Glutamatergic neuron (in vitro differentiated cells): ENCODE results near the gene TMIGD1. TPM values are rescaled to one million over a fixed set of nuclear protein-coding genes. Genes with fewer than 3 reads are reported as not detected.

ENCODE experiments used
- DNase-seq: peaks from one replicate; pipeline ENCODE4 v3.0.0; 2022
- H3K27ac Mint-ChIP-seq: one replicate; pipeline ENCODE4 v1.8.0; 2020; ENCODE audit warnings: mild to moderate bottlenecking, mixed read lengths, inconsistent platforms; ENCODE audit not compliant: unreplicated experiment
- H3K27me3 Mint-ChIP-seq: one replicate; pipeline ENCODE4 v1.8.0; 2020; ENCODE audit warnings: mild to moderate bottlenecking, moderate library complexity, mixed read lengths, inconsistent platforms; ENCODE audit not compliant: unreplicated experiment
- H3K36me3 Mint-ChIP-seq: one replicate; pipeline ENCODE4 v1.8.0; 2020; ENCODE audit warnings: mild to moderate bottlenecking, mixed read lengths, inconsistent platforms; ENCODE audit not compliant: unreplicated experiment
- H3K4me1 Mint-ChIP-seq: one replicate; pipeline ENCODE4 v1.8.0; 2020; ENCODE audit warnings: mild to moderate bottlenecking, low read depth, mixed read lengths, inconsistent platforms; ENCODE audit not compliant: unreplicated experiment
- H3K4me3 Mint-ChIP-seq: one replicate; pipeline ENCODE4 v1.8.0; 2020; ENCODE audit warnings: mild to moderate bottlenecking, mixed read lengths, inconsistent platforms; ENCODE audit not compliant: unreplicated experiment
- H3K9me3 Mint-ChIP-seq: one replicate; pipeline ENCODE4 v1.8.0; 2020; ENCODE audit warnings: mild to moderate bottlenecking, moderate library complexity, mixed read lengths, inconsistent platforms; ENCODE audit not compliant: unreplicated experiment
- total RNA-seq: library from RNA; stranded (reverse); fragmentation: NEBNext Ultra II Directional; extraction: Animal tissue kit (Norgen Biotek cat#: 25700); gene quantifications from one replicate; pipeline ENCODE4 v1.2.1, GENCODE V29; 2021; ENCODE audit not compliant: unreplicated experiment
- TF ChIP-seq, protein P1 (sequence below): fragments of 200-600 bp; sonication (generic); IDR thresholded peaks from one replicate; pipeline ENCODE4 v1.5.0; 2021; ENCODE audit not compliant: partially characterized antibody, unreplicated experiment

The TMIGD1 gene
- total RNA-seq, 1 donor from 2014 or later = not detected

DNA sequence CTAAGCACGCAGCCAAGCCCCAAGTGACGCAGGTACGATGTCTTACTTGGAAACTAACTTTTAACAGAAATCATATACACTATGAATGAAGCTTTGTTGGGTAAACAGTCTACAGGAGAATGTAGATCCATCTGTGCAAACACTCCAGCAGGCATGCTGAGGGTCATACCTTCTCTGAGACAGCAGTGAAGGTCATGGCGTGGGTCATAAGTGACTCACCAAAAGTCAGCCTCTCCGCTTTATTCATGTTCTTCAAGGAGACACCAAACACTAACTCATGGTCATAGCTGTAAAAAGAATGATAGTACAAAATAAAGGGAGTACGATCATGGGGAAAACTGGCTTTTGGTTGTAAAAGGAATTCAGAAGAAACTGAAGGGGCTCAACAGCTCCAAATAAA is 62.8 kb downstream of the TMIGD1 start:
- Mint-ChIP-seq H3K4me1 (no peaks in the 10 kb centered on the region), H3K27me3 (peaks cover 2% of the 10 kb centered on the region), H3K36me3 (no peaks in the 10 kb centered on the region), H3K27ac (no peak overlapping the region), H3K4me3 (no peak overlapping the region), H3K9me3 (no peaks in the 10 kb centered on the region)
- DNase-seq = no peak
- TF ChIP-seq, protein P1, sequence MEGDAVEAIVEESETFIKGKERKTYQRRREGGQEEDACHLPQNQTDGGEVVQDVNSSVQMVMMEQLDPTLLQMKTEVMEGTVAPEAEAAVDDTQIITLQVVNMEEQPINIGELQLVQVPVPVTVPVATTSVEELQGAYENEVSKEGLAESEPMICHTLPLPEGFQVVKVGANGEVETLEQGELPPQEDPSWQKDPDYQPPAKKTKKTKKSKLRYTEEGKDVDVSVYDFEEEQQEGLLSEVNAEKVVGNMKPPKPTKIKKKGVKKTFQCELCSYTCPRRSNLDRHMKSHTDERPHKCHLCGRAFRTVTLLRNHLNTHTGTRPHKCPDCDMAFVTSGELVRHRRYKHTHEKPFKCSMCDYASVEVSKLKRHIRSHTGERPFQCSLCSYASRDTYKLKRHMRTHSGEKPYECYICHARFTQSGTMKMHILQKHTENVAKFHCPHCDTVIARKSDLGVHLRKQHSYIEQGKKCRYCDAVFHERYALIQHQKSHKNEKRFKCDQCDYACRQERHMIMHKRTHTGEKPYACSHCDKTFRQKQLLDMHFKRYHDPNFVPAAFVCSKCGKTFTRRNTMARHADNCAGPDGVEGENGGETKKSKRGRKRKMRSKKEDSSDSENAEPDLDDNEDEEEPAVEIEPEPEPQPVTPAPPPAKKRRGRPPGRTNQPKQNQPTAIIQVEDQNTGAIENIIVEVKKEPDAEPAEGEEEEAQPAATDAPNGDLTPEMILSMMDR = no peak

DNA sequence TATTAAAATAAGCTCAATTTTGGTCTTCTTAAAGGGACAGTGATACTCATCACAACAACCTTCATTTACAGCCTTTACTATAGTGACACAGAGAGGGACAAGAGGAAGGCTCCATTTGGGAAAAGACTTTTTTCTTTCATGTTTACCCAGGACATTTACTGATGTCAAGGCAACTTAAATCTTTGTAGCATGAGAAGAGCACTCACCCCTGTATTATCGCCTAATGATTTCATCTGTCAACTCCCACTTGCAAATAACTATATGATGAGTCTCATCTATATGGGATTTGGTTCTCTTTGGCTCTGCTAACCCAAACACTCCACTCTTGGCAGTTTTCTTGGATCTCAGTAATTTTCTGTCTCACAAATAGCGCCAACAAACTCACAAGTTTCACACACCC is 66.2 kb downstream of the TMIGD1 start:
- Mint-ChIP-seq H3K36me3 (no peaks in the 10 kb centered on the region), H3K27ac (no peak overlapping the region), H3K9me3 (no peaks in the 10 kb centered on the region), H3K27me3 (no peaks in the 10 kb centered on the region), H3K4me1 (no peaks in the 10 kb centered on the region), H3K4me3 (no peak overlapping the region)
- DNase-seq = no peak
- TF ChIP-seq, protein P1 = no peak

Other genes with a start within 250 kb of the TMIGD1 start
- gene NSRP1, start 217.2 kb downstream of the TMIGD1 start, total RNA-seq = 18.2 TPM
- not detected for gene SLC6A4, start 98.4 kb downstream of the TMIGD1 start, total RNA-seq
- gene BLMH, start 42.1 kb downstream of the TMIGD1 start, total RNA-seq = 103 TPM
- 29.8 TPM for gene CPD, start 44.9 kb upstream of the TMIGD1 start, total RNA-seq
- gene GOSR1, start 143.4 kb upstream of the TMIGD1 start, total RNA-seq = 46.1 TPM